ENCODE measurements around the gene GLB1L.

Gene GLB1L

GRCh38 chr2:219285894-219286425 lies 40.7 kb upstream of the GLB1L start:
- TF ChIP-seq CTCF (IDR thresholded peaks at IDR 0.05; ENCODE audit: insufficient read depth, low read depth, low read length, missing control alignments): no peak
- no peak for DNase-seq (ENCODE audit: low read depth)
- H3K4me3 ChIP-seq (ENCODE audit: low read depth, low read length): no peak overlapping the region

GRCh38 chr2:219285373-219285735 lies 40.1 kb upstream of the GLB1L start:
- no peak for DNase-seq (ENCODE audit: low read depth)
- no peak for TF ChIP-seq CTCF (IDR thresholded peaks at IDR 0.05; ENCODE audit: insufficient read depth, low read depth, low read length, missing control alignments)
- no peak overlapping the region for H3K4me3 ChIP-seq (ENCODE audit: low read depth, low read length)

GRCh38 chr2:219284501-219285372 lies 39.5 kb upstream of the GLB1L start:
- H3K4me3 ChIP-seq (ENCODE audit: low read depth, low read length): no peak overlapping the region
- DNase-seq (ENCODE audit: low read depth): no peak
- TF ChIP-seq CTCF (IDR thresholded peaks at IDR 0.05; ENCODE audit: insufficient read depth, low read depth, low read length, missing control alignments): no peak

DNA sequence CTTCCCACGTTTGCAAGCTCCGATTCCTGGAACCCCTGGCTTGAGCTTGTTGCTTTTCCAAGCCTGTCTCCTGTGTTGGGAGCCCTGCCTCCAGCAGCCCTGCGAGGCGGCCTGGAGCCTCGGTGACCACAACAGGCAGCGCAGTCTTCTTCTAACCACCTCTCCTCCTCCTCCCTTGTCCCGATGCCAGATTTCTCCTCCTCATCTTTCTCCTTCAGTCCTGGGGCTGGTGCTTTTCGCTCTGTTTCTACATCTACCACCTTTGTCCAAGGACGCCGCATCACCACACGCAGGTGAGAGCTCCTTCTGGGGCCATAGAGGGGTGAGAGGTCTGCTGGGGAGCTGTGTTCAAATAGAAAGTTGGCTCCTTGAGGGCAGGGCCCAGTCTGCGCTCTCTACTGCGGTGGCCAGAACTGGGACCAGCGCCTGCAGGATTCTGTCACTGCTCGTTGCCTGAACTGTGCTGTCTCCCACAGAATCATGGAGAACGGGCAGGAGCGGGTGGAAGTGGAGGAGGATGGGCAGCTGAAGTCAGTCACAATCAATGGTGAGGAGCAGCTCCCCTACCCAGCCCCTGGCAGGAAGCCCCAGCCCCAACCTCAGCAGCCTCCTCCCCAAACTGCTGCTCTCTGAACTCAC lies 37.8 kb upstream of the GLB1L start:
- no peak for TF ChIP-seq CTCF (IDR thresholded peaks at IDR 0.05; ENCODE audit: insufficient read depth, low read depth, low read length, missing control alignments)

GRCh38 chr2:219282375-219282774 lies 37.1 kb upstream of the GLB1L start:
- DNase-seq (ENCODE audit: low read depth): no peak
- TF ChIP-seq CTCF (IDR thresholded peaks at IDR 0.05; ENCODE audit: insufficient read depth, low read depth, low read length, missing control alignments): no peak
- no peak overlapping the region for H3K4me3 ChIP-seq (ENCODE audit: low read depth, low read length)

More for the DNA sequence above, 37.8 kb upstream of the GLB1L start:
- H3K4me3 ChIP-seq (ENCODE audit: low read depth, low read length): no peak overlapping the region
- no peak for DNase-seq (ENCODE audit: low read depth)

DNA sequence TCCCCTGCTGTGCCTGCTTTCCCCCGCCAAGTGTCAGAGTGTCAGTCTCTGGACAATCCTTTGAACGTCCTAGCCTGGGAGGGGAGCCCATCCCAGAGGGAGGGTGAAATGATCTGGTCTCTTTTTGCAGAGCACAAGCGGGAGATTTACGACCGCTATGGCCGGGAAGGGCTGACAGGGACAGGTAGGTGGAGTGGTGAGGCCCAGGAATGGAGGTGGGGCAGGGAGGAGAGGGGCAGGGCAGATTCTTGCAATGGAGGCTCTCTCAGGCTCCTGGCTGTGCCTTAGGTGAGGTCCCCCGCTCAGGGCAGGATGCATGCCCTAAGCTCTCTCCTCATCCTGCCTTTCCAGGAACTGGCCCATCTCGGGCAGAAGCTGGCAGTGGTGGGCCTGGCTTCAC lies 36.3 kb upstream of the GLB1L start:
- TF ChIP-seq CTCF (IDR thresholded peaks at IDR 0.05; ENCODE audit: insufficient read depth, low read depth, low read length, missing control alignments): no peak
- DNase-seq (ENCODE audit: low read depth): no peak
- H3K4me3 ChIP-seq (ENCODE audit: low read depth, low read length): no peak overlapping the region

Measured in GM12865 (cell line).